ENCODE data around the gene GDF9.
A peak's percentile ranks its signal among the peaks of the same experiment; 100 is the strongest.

GDF9 gene

DNA sequence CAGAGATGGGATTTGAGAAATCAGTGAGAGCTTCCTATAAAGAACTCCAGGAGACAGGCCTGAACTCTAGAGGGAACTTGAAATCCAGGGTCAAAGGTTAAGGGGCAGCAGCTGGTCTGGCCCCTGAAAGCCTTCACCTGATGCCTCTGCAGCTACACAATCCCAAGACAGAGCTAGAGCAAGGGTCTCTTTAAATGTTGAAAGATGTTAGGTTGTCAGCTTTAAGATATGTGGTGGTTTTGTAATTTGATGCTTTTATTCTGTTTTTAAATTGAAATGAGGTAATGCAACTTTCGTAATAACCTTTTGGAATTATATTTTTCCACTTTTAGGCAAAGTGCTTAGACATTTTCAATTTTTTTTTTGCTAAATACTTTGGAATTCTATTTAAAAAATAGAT is 50.8 kb downstream of the GDF9 start:
- Mint-ChIP-seq H3K27me3 (ENCODE audit: low read depth) (peaks cover 79% of the 10 kb centered on the region), H3K4me3 (peak overlapping the region; percentile 71 to 76 (median 72)), H3K36me3 (ENCODE audit: low read depth) (no peaks in the 10 kb centered on the region), H3K4me1 (peaks cover 13% of the 10 kb centered on the region), H3K9me3 (no peaks in the 10 kb centered on the region), H3K27ac (peak overlapping the region in 1 of 3 experiments; percentile 28)
- TF ChIP-seq, protein P1, sequence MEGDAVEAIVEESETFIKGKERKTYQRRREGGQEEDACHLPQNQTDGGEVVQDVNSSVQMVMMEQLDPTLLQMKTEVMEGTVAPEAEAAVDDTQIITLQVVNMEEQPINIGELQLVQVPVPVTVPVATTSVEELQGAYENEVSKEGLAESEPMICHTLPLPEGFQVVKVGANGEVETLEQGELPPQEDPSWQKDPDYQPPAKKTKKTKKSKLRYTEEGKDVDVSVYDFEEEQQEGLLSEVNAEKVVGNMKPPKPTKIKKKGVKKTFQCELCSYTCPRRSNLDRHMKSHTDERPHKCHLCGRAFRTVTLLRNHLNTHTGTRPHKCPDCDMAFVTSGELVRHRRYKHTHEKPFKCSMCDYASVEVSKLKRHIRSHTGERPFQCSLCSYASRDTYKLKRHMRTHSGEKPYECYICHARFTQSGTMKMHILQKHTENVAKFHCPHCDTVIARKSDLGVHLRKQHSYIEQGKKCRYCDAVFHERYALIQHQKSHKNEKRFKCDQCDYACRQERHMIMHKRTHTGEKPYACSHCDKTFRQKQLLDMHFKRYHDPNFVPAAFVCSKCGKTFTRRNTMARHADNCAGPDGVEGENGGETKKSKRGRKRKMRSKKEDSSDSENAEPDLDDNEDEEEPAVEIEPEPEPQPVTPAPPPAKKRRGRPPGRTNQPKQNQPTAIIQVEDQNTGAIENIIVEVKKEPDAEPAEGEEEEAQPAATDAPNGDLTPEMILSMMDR (IDR thresholded peaks at IDR 0.05; ENCODE audit: unreplicated experiment in 3 of 3) = no peak

DNA sequence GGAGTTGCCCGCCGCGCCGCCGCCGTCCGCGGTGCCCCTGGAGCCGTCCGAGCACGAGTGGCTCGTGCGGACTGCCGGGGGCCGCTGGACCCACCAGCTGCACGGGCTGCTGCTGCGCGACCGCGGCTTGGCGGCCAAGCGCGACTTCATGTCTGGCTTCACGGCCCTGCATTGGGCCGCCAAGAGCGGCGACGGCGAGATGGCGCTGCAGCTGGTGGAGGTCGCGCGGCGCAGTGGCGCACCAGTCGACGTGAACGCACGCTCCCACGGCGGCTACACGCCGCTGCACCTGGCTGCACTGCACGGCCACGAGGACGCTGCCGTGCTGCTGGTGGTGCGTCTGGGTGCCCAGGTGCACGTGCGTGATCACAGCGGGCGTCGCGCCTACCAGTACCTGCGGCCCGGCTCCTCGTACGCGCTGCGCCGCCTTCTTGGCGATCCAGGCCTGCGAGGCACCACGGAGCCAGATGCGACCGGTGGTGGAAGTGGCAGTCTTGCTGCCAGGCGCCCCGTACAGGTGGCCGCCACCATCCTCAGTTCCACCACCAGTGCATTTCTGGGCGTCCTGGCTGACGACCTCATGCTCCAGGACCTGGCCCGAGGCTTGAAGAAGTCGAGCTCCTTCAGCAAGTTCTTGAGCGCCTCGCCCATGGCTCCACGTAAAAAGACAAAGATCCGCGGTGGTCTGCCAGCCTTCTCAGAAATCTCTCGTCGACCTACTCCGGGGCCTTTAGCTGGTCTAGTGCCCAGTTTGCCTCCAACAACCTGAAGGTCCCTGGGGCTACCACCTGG is 51.6 kb downstream of the GDF9 start:
- H3K4me3 Mint-ChIP-seq = peak overlapping the region; percentile 71 to 76 (median 72)
- TF ChIP-seq, protein P1 (IDR thresholded peaks at IDR 0.05; ENCODE audit: unreplicated experiment in 3 of 3) = no peak
- peaks cover 81% of the 10 kb centered on the region for H3K27me3 Mint-ChIP-seq (ENCODE audit: low read depth)
- H3K27ac Mint-ChIP-seq = peak overlapping the region in 1 of 3 experiments; percentile 28
- no peaks in the 10 kb centered on the region for H3K9me3 Mint-ChIP-seq
- peaks cover 8% of the 10 kb centered on the region for H3K4me1 Mint-ChIP-seq
- no peaks in the 10 kb centered on the region for H3K36me3 Mint-ChIP-seq (ENCODE audit: low read depth)

- peak overlapping the region in 1 of 3 experiments; percentile 37 for H3K4me3 Mint-ChIP-seq
- H3K27me3 Mint-ChIP-seq (ENCODE audit: low read depth) = peaks cover 82% of the 10 kb centered on the region
- peaks cover 8% of the 10 kb centered on the region for H3K4me1 Mint-ChIP-seq
- no peaks in the 10 kb centered on the region for H3K9me3 Mint-ChIP-seq
- H3K27ac Mint-ChIP-seq = no peak overlapping the region
- TF ChIP-seq, protein P1 (IDR thresholded peaks at IDR 0.05; ENCODE audit: unreplicated experiment in 3 of 3) = no peak
- H3K36me3 Mint-ChIP-seq (ENCODE audit: low read depth) = no peaks in the 10 kb centered on the region
These were observed 52.4 kb downstream of the GDF9 start for GRCh38 chr5:132813599-132814502.

GRCh38 chr5:132812781-132813598 is 53.3 kb downstream of the GDF9 start, which contains the start of gene SOWAHA:
TSS of gene SOWAHA (plus strand) at chr5:132813302. CDS start at chr5:132813622, 320 bp downstream.
- Mint-ChIP-seq H3K4me3 (peak within 1 kb of the TSS; percentile 79 to 83 (median 83)), H3K27me3 (ENCODE audit: low read depth) (peaks cover 77% of the 10 kb centered on the region), H3K9me3 (no peaks in the 10 kb centered on the region), H3K4me1 (peaks cover 8% of the 10 kb centered on the region), H3K36me3 (ENCODE audit: low read depth) (no peaks in the 10 kb centered on the region), H3K27ac (peak within 1 kb of the TSS in 1 of 3 experiments; percentile 45)
- TF ChIP-seq, protein P1 (IDR thresholded peaks at IDR 0.05; ENCODE audit: unreplicated experiment in 3 of 3) = no peak

DNA sequence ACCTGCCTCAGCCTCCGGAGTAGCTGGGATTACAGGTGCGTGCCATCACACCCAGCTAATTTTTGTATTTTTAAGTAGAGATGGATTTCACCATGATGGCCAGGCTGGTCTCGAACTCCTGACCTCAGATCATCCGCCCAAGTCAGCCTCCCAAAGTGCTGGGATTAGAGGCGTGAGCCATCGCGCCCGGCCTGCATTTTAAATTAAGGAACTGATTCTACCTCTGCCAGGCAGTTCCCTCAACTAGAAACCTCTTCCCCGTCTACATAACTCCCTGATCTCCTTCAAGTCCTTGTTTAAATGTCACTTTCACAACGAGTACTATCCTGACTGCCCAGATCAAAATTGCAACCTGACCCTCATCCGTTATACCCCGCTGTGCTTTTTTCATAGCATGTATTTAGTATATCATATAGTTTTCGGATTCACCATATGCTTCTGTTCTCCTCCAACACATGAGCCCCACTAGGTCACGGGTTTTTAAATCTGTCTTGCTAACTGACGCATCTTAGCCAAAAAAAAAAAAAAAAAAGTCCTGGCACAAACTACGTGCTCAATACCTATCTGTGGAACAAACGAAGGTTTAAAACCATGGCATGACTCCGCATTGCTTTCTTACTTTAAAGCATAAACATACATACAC is 54.0 kb downstream of the GDF9 start:
- Mint-ChIP-seq H3K4me1 (peaks cover 8% of the 10 kb centered on the region), H3K9me3 (no peaks in the 10 kb centered on the region), H3K27ac (no peak overlapping the region), H3K4me3 (peak overlapping the region; percentile 79 to 83 (median 83)), H3K27me3 (ENCODE audit: low read depth) (peaks cover 74% of the 10 kb centered on the region), H3K36me3 (ENCODE audit: low read depth) (no peaks in the 10 kb centered on the region)
- TF ChIP-seq, protein P1 (IDR thresholded peaks at IDR 0.05; ENCODE audit: unreplicated experiment in 3 of 3) = no peak

All from nephron (organoid).